Measurements from ENCODE around the gene RPA4. TPM values are rescaled to one million over a fixed set of nuclear protein-coding genes. Genes with fewer than 3 reads are reported as not detected.
"Not testable (repeated sequence)": the region's sequence is repeated elsewhere in the genome, so short reads cannot be mapped to it uniquely, and the experiment has no call there.

RPA4 gene
- total and polyA plus RNA-seq, 4 experiments from 2014 or later = 0.32 to 0.50 (median 0.41) TPM; not detected in 1

- H3K36me3 ChIP-seq (ENCODE audit: insufficient read depth, low read length) = no peaks in the 10 kb centered on the region
- no peak overlapping the region for H3K4me3 Mint-ChIP-seq
- CTCF ChIA-PET (ENCODE audit: partially characterized antibody) = no interaction called here
- H3K4me1 Mint-ChIP-seq = peaks cover 0 to 1% (median 0%) of the 10 kb centered on the region in 4 donors
- no peak overlapping the region for H3K4me3 ChIP-seq (ENCODE audit: low read length in 2 of 2)
- intact Hi-C loops (cut with micrococcal nuclease) = no loop called here
- no peaks in the 10 kb centered on the region for H3K4me1 ChIP-seq (ENCODE audit: insufficient read depth, low read length)
- H3K9me3 ChIP-seq (ENCODE audit: control insufficient read depth in 1 of 2, low read length in 2 of 2) = no peaks in the 10 kb centered on the region
- H3K36me3 Mint-ChIP-seq = no peaks in the 10 kb centered on the region
- no peak overlapping the region for H3K27ac Mint-ChIP-seq
- no peaks in the 10 kb centered on the region for H3K27me3 Mint-ChIP-seq
- no peak overlapping the region for H3K27ac ChIP-seq (ENCODE audit: low read depth, low read length)
- H3K27me3 ChIP-seq (ENCODE audit: insufficient read depth, low read length) = no peaks in the 10 kb centered on the region
- no peak for DNase-seq
- H3K9me3 Mint-ChIP-seq = peaks cover 0 to 2% (median 0%) of the 10 kb centered on the region in 8 donors
- POLR2A ChIA-PET (ENCODE audit: partially characterized antibody) = no interaction called here
Measured at GRCh38 chrX:96843566-96843965, 40.1 kb upstream of the RPA4 start.

DNA sequence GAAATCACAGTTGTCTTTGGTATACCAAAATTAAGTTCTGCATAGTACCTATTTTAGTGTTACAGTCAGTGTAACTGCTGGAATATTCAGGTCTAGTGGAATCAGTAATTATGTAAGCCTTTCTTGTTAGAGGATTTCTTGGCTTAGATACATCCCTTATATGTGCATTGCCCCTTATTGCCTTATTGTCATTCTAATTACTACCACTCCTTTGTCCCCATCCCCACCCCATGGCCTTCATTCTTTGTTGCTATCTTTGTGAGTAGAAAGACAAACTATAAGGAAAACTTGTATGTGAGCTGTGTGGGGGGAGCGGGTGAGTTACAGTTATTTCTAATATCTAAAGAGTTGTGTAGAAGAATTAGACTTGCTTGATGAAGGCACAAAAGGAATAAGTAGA lies 36.9 kb upstream of the RPA4 start:
- Mint-ChIP-seq H3K36me3 (no peaks in the 10 kb centered on the region), H3K27me3 (no peaks in the 10 kb centered on the region), H3K4me3 (no peak overlapping the region), H3K4me1 (peaks cover 0 to 1% (median 0%) of the 10 kb centered on the region in 4 donors), H3K9me3 (peaks cover 0 to 3% (median 0%) of the 10 kb centered on the region in 8 donors), H3K27ac (no peak overlapping the region)
- Histone ChIP-seq H3K36me3 (ENCODE audit: insufficient read depth, low read length) (no peaks in the 10 kb centered on the region), H3K4me1 (ENCODE audit: insufficient read depth, low read length) (no peaks in the 10 kb centered on the region), H3K27me3 (ENCODE audit: insufficient read depth, low read length) (no peaks in the 10 kb centered on the region), H3K4me3 (ENCODE audit: low read length in 2 of 2) (no peak overlapping the region), H3K9me3 (ENCODE audit: control insufficient read depth in 1 of 2, low read length in 2 of 2) (no peaks in the 10 kb centered on the region), H3K27ac (ENCODE audit: low read depth, low read length) (no peak overlapping the region)
- CTCF ChIA-PET (ENCODE audit: partially characterized antibody) = no interaction called here
- POLR2A ChIA-PET (ENCODE audit: partially characterized antibody) = no interaction called here
- DNase-seq = no peak
- intact Hi-C loops (cut with micrococcal nuclease) = no loop called here

- H3K27me3 ChIP-seq (ENCODE audit: insufficient read depth, low read length); H3K9me3 Mint-ChIP-seq; H3K27ac ChIP-seq (ENCODE audit: low read depth, low read length); DNase-seq; H3K36me3 ChIP-seq (ENCODE audit: insufficient read depth, low read length); intact Hi-C loops (cut with micrococcal nuclease); H3K4me1 ChIP-seq (ENCODE audit: insufficient read depth, low read length); H3K9me3 ChIP-seq (ENCODE audit: control insufficient read depth in 1 of 2, low read length in 2 of 2); H3K4me3 ChIP-seq (ENCODE audit: low read length in 2 of 2); H3K4me3 Mint-ChIP-seq; H3K27me3 Mint-ChIP-seq; H3K36me3 Mint-ChIP-seq; H3K27ac Mint-ChIP-seq; H3K4me1 Mint-ChIP-seq; CTCF ChIA-PET (ENCODE audit: partially characterized antibody); POLR2A ChIA-PET (ENCODE audit: partially characterized antibody): not testable (repeated sequence)
Measured at GRCh38 chrX:96859422-96859821, 24.3 kb upstream of the RPA4 start.

GRCh38 chrX:96861218-96861617 lies 22.5 kb upstream of the RPA4 start:
- H3K4me1 Mint-ChIP-seq = peaks cover 0 to 5% (median under 1%) of the 10 kb centered on the region in 4 donors
- H3K27ac Mint-ChIP-seq = peak overlapping the region in 1 of 7 donors; percentile 20
- Histone ChIP-seq H3K9me3 (ENCODE audit: control insufficient read depth in 1 of 2, low read length in 2 of 2) (no peaks in the 10 kb centered on the region), H3K4me1 (ENCODE audit: insufficient read depth, low read length) (no peaks in the 10 kb centered on the region), H3K36me3 (ENCODE audit: insufficient read depth, low read length) (no peaks in the 10 kb centered on the region), H3K4me3 (ENCODE audit: low read length in 2 of 2) (no peak overlapping the region), H3K27ac (ENCODE audit: low read depth, low read length) (no peak overlapping the region), H3K27me3 (ENCODE audit: insufficient read depth, low read length) (no peaks in the 10 kb centered on the region)
- ChIA-PET POLR2A (ENCODE audit: partially characterized antibody) (no interaction called here), CTCF (ENCODE audit: partially characterized antibody) (no interaction called here)
- intact Hi-C loops (cut with micrococcal nuclease) = no loop called here
- no peaks in the 10 kb centered on the region for H3K36me3 Mint-ChIP-seq
- H3K4me3 Mint-ChIP-seq = no peak overlapping the region
- H3K9me3 Mint-ChIP-seq = peaks cover 0 to 2% (median 0%) of the 10 kb centered on the region in 8 donors
- H3K27me3 Mint-ChIP-seq = no peaks in the 10 kb centered on the region
- no peak for DNase-seq

- no peaks in the 10 kb centered on the region for H3K9me3 ChIP-seq (ENCODE audit: control insufficient read depth in 1 of 2, low read length in 2 of 2)
- Mint-ChIP-seq H3K9me3 (peaks cover 0 to 2% (median 0%) of the 10 kb centered on the region in 8 donors), H3K4me1 (peaks cover 0 to 5% (median under 1%) of the 10 kb centered on the region in 4 donors), H3K27me3 (no peaks in the 10 kb centered on the region), H3K36me3 (no peaks in the 10 kb centered on the region), H3K4me3 (no peak overlapping the region), H3K27ac (no peak overlapping the region)
- no peak for DNase-seq
- H3K4me1 ChIP-seq (ENCODE audit: insufficient read depth, low read length) = no peaks in the 10 kb centered on the region
- POLR2A ChIA-PET (ENCODE audit: partially characterized antibody) = no interaction called here
- H3K27ac ChIP-seq (ENCODE audit: low read depth, low read length) = no peak overlapping the region
- H3K36me3 ChIP-seq (ENCODE audit: insufficient read depth, low read length) = no peaks in the 10 kb centered on the region
- CTCF ChIA-PET (ENCODE audit: partially characterized antibody) = no interaction called here
- H3K27me3 ChIP-seq (ENCODE audit: insufficient read depth, low read length) = no peaks in the 10 kb centered on the region
- no peak overlapping the region for H3K4me3 ChIP-seq (ENCODE audit: low read length in 2 of 2)
- intact Hi-C loops (cut with micrococcal nuclease) = no loop called here
Measured at GRCh38 chrX:96861661-96862060, 22.0 kb upstream of the RPA4 start.

GRCh38 chrX:96884027-96884426 lies 319 bp downstream of the RPA4 start:
- no peaks in the 10 kb centered on the region for H3K9me3 Mint-ChIP-seq
- H3K36me3 ChIP-seq (ENCODE audit: insufficient read depth, low read length) = no peaks in the 10 kb centered on the region
- H3K36me3 Mint-ChIP-seq = peaks cover 1 to 15% of the 10 kb centered on the region in 2 donors
- no peak overlapping the region for H3K27ac ChIP-seq (ENCODE audit: low read depth, low read length)
- H3K4me3 Mint-ChIP-seq = no peak overlapping the region
- no peaks in the 10 kb centered on the region for H3K27me3 Mint-ChIP-seq
- POLR2A ChIA-PET (ENCODE audit: partially characterized antibody) = no interaction called here
- H3K4me3 ChIP-seq (ENCODE audit: low read length in 2 of 2) = no peak overlapping the region
- DNase-seq = no peak
- H3K27me3 ChIP-seq (ENCODE audit: insufficient read depth, low read length) = no peaks in the 10 kb centered on the region
- H3K9me3 ChIP-seq (ENCODE audit: control insufficient read depth in 1 of 2, low read length in 2 of 2) = no peaks in the 10 kb centered on the region
- no peaks in the 10 kb centered on the region for H3K4me1 ChIP-seq (ENCODE audit: insufficient read depth, low read length)
- CTCF ChIA-PET (ENCODE audit: partially characterized antibody) = no interaction called here
- intact Hi-C loops (cut with micrococcal nuclease) = no loop called here
- H3K27ac Mint-ChIP-seq = no peak overlapping the region
- no peaks in the 10 kb centered on the region for H3K4me1 Mint-ChIP-seq

GRCh38 chrX:96889726-96890125 lies 6.0 kb downstream of the RPA4 start:
- Mint-ChIP-seq H3K36me3 (peaks cover 1 to 6% of the 10 kb centered on the region in 2 donors), H3K9me3 (no peaks in the 10 kb centered on the region), H3K27ac (no peak overlapping the region), H3K27me3 (no peaks in the 10 kb centered on the region), H3K4me1 (no peaks in the 10 kb centered on the region), H3K4me3 (no peak overlapping the region)
- Histone ChIP-seq H3K4me1 (ENCODE audit: insufficient read depth, low read length) (no peaks in the 10 kb centered on the region), H3K27ac (ENCODE audit: low read depth, low read length) (no peak overlapping the region), H3K36me3 (ENCODE audit: insufficient read depth, low read length) (no peaks in the 10 kb centered on the region), H3K9me3 (ENCODE audit: control insufficient read depth in 1 of 2, low read length in 2 of 2) (no peaks in the 10 kb centered on the region), H3K4me3 (ENCODE audit: low read length in 2 of 2) (no peak overlapping the region), H3K27me3 (ENCODE audit: insufficient read depth, low read length) (no peaks in the 10 kb centered on the region)
- CTCF ChIA-PET (ENCODE audit: partially characterized antibody) = no interaction called here
- POLR2A ChIA-PET (ENCODE audit: partially characterized antibody) = no interaction called here
- DNase-seq = no peak
- intact Hi-C loops (cut with micrococcal nuclease) = no loop called here

- H3K4me1 ChIP-seq (ENCODE audit: insufficient read depth, low read length) = no peaks in the 10 kb centered on the region
- no peaks in the 10 kb centered on the region for H3K36me3 ChIP-seq (ENCODE audit: insufficient read depth, low read length)
- H3K4me3 ChIP-seq (ENCODE audit: low read length in 2 of 2) = no peak overlapping the region
- Mint-ChIP-seq H3K27ac (no peak overlapping the region), H3K36me3 (no peaks in the 10 kb centered on the region), H3K4me1 (peaks cover 0 to 2% (median 0%) of the 10 kb centered on the region in 4 donors), H3K27me3 (no peaks in the 10 kb centered on the region), H3K4me3 (peak overlapping the region in 1 of 8 donors; percentile 20), H3K9me3 (peaks cover 0 to 2% (median 0%) of the 10 kb centered on the region in 8 donors)
- intact Hi-C loops (cut with micrococcal nuclease) = no loop called here
- DNase-seq = no peak
- CTCF ChIA-PET (ENCODE audit: partially characterized antibody) = no interaction called here
- H3K27me3 ChIP-seq (ENCODE audit: insufficient read depth, low read length) = no peaks in the 10 kb centered on the region
- H3K27ac ChIP-seq (ENCODE audit: low read depth, low read length) = no peak overlapping the region
- POLR2A ChIA-PET (ENCODE audit: partially characterized antibody) = no interaction called here
- no peaks in the 10 kb centered on the region for H3K9me3 ChIP-seq (ENCODE audit: control insufficient read depth in 1 of 2, low read length in 2 of 2)
Measured at GRCh38 chrX:96906741-96907140, 23.0 kb downstream of the RPA4 start.

Data from CD4-positive, alpha-beta memory T cell (primary cell).